ENCODE data around the gene GNB1.

The GNB1 gene

GRCh38 chr1:1784933-1785332, 106.0 kb downstream of the GNB1 start:
- Histone ChIP-seq H2AFZ (ENCODE audit: low read depth, low read length) (no peak overlapping the region), H4K20me1 (ENCODE audit: insufficient read depth, low read length) (peaks cover 38% of the 10 kb centered on the region), H3K27ac (ENCODE audit: low read length) (no peak overlapping the region), H3K79me2 (ENCODE audit: insufficient read depth, low read length) (peaks cover 5% of the 10 kb centered on the region; the same call in 1 of the 2 replicates), H3K4me1 (ENCODE audit: insufficient read depth, low read length) (peaks cover 16% of the 10 kb centered on the region), H3K4me2 (ENCODE audit: insufficient read depth, low read length) (no peak overlapping the region), H3K4me3 (ENCODE audit: low read depth in 1 of 2, low read length in 2 of 2) (no peak overlapping the region), H3K9me3 (ENCODE audit: insufficient read depth, low read length, severe bottlenecking) (no peaks in the 10 kb centered on the region), H3K36me3 (ENCODE audit: insufficient read depth, low read length) (peaks cover 61% of the 10 kb centered on the region), H3K9ac (ENCODE audit: low read depth, low read length) (no peak overlapping the region), H3K27me3 (ENCODE audit: insufficient read depth, low read length, poor library complexity) (no peaks in the 10 kb centered on the region)
- TF ChIP-seq EZH2 (IDR thresholded peaks at IDR 0.05; ENCODE audit: borderline replicate concordance, low read depth, low read length, severe bottlenecking): no peak
- TF ChIP-seq, protein P1, sequence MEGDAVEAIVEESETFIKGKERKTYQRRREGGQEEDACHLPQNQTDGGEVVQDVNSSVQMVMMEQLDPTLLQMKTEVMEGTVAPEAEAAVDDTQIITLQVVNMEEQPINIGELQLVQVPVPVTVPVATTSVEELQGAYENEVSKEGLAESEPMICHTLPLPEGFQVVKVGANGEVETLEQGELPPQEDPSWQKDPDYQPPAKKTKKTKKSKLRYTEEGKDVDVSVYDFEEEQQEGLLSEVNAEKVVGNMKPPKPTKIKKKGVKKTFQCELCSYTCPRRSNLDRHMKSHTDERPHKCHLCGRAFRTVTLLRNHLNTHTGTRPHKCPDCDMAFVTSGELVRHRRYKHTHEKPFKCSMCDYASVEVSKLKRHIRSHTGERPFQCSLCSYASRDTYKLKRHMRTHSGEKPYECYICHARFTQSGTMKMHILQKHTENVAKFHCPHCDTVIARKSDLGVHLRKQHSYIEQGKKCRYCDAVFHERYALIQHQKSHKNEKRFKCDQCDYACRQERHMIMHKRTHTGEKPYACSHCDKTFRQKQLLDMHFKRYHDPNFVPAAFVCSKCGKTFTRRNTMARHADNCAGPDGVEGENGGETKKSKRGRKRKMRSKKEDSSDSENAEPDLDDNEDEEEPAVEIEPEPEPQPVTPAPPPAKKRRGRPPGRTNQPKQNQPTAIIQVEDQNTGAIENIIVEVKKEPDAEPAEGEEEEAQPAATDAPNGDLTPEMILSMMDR (IDR thresholded peaks at IDR 0.05; ENCODE audit: borderline replicate concordance, extremely low read depth, low read length, poor library complexity, severe bottlenecking): no peak
- no peak for DNase-seq
- no peak for ATAC-seq (ENCODE audit: insufficient read depth, low read depth)

DNA sequence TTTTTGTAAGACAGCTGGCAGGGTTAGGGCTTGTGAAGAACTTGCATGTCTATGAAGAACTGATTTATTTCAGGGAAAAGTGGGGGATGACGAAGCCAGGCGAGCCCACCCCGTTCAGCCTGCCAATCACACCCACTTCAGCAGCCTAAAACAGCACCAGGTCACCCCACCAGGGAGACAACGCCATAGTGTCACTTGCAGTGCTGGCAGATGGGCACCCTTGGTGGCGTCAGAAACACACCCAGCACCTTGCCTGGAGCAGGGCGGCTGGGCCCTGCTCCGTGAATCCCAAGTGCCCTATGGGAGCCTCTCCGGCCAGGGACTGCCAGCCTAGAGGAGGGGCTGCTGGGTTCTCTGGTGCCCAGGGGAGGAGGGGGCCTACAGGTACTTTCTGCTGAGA, 107.6 kb downstream of the GNB1 start:
- Histone ChIP-seq H3K4me3 (ENCODE audit: low read depth in 1 of 2, low read length in 2 of 2) (no peak overlapping the region), H3K4me1 (ENCODE audit: insufficient read depth, low read length) (peaks cover 32% of the 10 kb centered on the region), H3K27ac (ENCODE audit: low read length) (no peak overlapping the region), H3K9ac (ENCODE audit: low read depth, low read length) (no peak overlapping the region), H2AFZ (ENCODE audit: low read depth, low read length) (no peak overlapping the region), H3K36me3 (ENCODE audit: insufficient read depth, low read length) (peaks cover 45% of the 10 kb centered on the region), H3K79me2 (ENCODE audit: insufficient read depth, low read length) (peaks cover 3% of the 10 kb centered on the region; the same call in 1 of the 2 replicates), H3K9me3 (ENCODE audit: insufficient read depth, low read length, severe bottlenecking) (no peaks in the 10 kb centered on the region), H4K20me1 (ENCODE audit: insufficient read depth, low read length) (peaks cover 30% of the 10 kb centered on the region), H3K4me2 (ENCODE audit: insufficient read depth, low read length) (no peak overlapping the region), H3K27me3 (ENCODE audit: insufficient read depth, low read length, poor library complexity) (no peaks in the 10 kb centered on the region)
- TF ChIP-seq, protein P1 (IDR thresholded peaks at IDR 0.05; ENCODE audit: borderline replicate concordance, extremely low read depth, low read length, poor library complexity, severe bottlenecking): no peak
- TF ChIP-seq EZH2 (IDR thresholded peaks at IDR 0.05; ENCODE audit: borderline replicate concordance, low read depth, low read length, severe bottlenecking): no peak
- no peak for ATAC-seq (ENCODE audit: insufficient read depth, low read depth)
- DNase-seq: no peak

DNA sequence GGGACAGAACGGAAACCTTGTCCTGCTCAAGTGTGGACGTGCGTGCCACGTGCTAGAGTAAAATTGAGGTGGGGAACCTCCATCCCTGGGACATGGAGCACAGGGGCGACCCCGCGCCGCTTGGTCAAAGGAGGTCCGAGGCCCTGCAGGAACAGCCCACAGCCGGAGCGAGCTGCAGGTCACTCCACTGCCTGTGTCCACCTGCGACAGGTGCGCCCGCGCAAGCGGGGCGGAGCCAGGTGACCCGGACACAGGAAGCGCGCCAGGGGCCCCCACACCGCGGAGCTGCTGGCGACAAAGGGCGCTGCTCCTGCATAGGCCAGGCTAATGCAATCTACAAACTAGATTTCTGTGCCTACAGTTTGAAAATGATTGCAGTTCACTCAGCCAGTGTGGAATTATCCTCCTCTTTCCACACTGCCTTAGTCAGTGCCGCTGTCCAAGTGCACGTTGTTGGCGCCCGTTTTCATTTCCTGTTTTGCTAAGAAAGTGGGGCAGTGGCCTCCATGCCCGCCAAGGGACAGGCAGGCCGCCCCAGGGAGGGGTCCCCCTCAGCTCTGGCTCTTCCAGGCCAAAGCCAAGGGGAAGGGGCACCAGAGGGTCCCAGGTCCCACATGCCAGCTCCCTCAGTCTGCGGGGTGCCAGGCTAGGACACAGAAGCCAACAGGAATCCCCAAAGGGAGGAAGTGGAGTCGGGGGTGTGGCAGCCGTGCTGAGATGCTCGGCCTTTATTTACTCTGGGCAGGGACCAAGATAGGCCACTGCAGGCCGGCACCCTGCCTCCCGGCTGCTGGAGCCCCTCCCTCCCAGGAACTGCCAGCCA, 108.3 kb downstream of the GNB1 start:
- Histone ChIP-seq H3K4me1 (ENCODE audit: insufficient read depth, low read length) (peaks cover 33% of the 10 kb centered on the region), H4K20me1 (ENCODE audit: insufficient read depth, low read length) (peaks cover 24% of the 10 kb centered on the region), H3K9ac (ENCODE audit: low read depth, low read length) (no peak overlapping the region), H2AFZ (ENCODE audit: low read depth, low read length) (no peak overlapping the region), H3K36me3 (ENCODE audit: insufficient read depth, low read length) (peaks cover 41% of the 10 kb centered on the region), H3K27me3 (ENCODE audit: insufficient read depth, low read length, poor library complexity) (no peaks in the 10 kb centered on the region), H3K9me3 (ENCODE audit: insufficient read depth, low read length, severe bottlenecking) (no peaks in the 10 kb centered on the region), H3K27ac (ENCODE audit: low read length) (no peak overlapping the region), H3K79me2 (ENCODE audit: insufficient read depth, low read length) (peaks cover 9% of the 10 kb centered on the region), H3K4me2 (ENCODE audit: insufficient read depth, low read length) (no peak overlapping the region), H3K4me3 (ENCODE audit: low read depth in 1 of 2, low read length in 2 of 2) (no peak overlapping the region)
- no peak for DNase-seq
- no peak for ATAC-seq (ENCODE audit: insufficient read depth, low read depth)
- TF ChIP-seq, protein P1 (IDR thresholded peaks at IDR 0.05; ENCODE audit: borderline replicate concordance, extremely low read depth, low read length, poor library complexity, severe bottlenecking): no peak
- no peak for TF ChIP-seq EZH2 (IDR thresholded peaks at IDR 0.05; ENCODE audit: borderline replicate concordance, low read depth, low read length, severe bottlenecking)

All from DND-41 (cell line).